22Rv1 (cell line): ENCODE results near the gene TMEM247.

ENCODE experiments used
- CTCF ChIP-seq: fragments of 450-650 bp; IDR thresholded peaks from 2 replicates; pipeline ENCODE4 v1.5.1; 2017; ENCODE audit warnings: mild to moderate bottlenecking
- ZFX ChIP-seq: fragments of 450-650 bp; IDR thresholded peaks from 2 replicates; pipeline ENCODE4 v1.6.1; 2017; ENCODE audit warnings: antibody characterized with exemption, borderline replicate concordance

GRCh38 chr2:46439582-46439981, 39.8 kb upstream of the TMEM247 start:
- TF ChIP-seq CTCF, result no peak
- TF ChIP-seq ZFX, result no peak
